Neural progenitor cell (in vitro differentiated cells): ENCODE measurements around the gene PEX1. TPM values are rescaled to one million over a fixed set of nuclear protein-coding genes. Genes with fewer than 3 reads are reported as not detected.
"Not testable (repeated sequence)": the region's sequence is repeated elsewhere in the genome, so short reads cannot be mapped to it uniquely, and the experiment has no call there.

ENCODE experiments used
- DNase-seq: peaks from one replicate; pipeline ENCODE4 v3.0.0-alpha.2; 2016; ENCODE audit warnings: low spot score
- H2AFZ ChIP-seq: fragments of 200-600 bp; sonication (generic); replicated peaks from 2 replicates; pipeline ENCODE4 v1.6.1; 2016; ENCODE audit warnings: antibody characterized with exemption
- H3F3A ChIP-seq: fragments of 200-600 bp; sonication (generic); 2 replicates; pipeline ENCODE4 v1.6.1; 2016; ENCODE audit warnings: antibody characterized with exemption, low read depth
- H3K27ac ChIP-seq: fragments of 200-600 bp; sonication (generic); 2 replicates; pipeline ENCODE4 v1.5.1; 2016; ENCODE audit warnings: mild to moderate bottlenecking
- H3K27me3 ChIP-seq: fragments of 200-600 bp; sonication (generic); 2 replicates; pipeline ENCODE4 v1.6.1; 2016; ENCODE audit warnings: mild to moderate bottlenecking, moderate library complexity
- H3K36me3 ChIP-seq: fragments of 200-600 bp; sonication (generic); 2 replicates; pipeline ENCODE4 v1.5.1; 2016
- H3K4me1 ChIP-seq: fragments of 200-600 bp; sonication (generic); 2 replicates; pipeline ENCODE4 v1.6.1; 2016; ENCODE audit warnings: mixed run types
- H3K4me2 ChIP-seq: fragments of 200-600 bp; sonication (generic); 2 replicates; pipeline ENCODE4 v1.6.1; 2016
- H3K4me3 ChIP-seq: fragments of 200-600 bp; sonication (generic); 2 replicates; pipeline ENCODE4 v1.5.1; 2016
- H3K79me2 ChIP-seq: fragments of 200-600 bp; sonication (generic); 2 replicates; pipeline ENCODE4 v1.6.1; 2016; ENCODE audit warnings: low read depth
- H3K9ac ChIP-seq: fragments of 200-600 bp; sonication (generic); 2 replicates; pipeline ENCODE4 v1.6.1; 2016
- H3K9me3 ChIP-seq: fragments of 200-600 bp; sonication (generic); 2 replicates; pipeline ENCODE4 v1.5.1; 2016; ENCODE audit warnings: low read depth
- H4K20me1 ChIP-seq: fragments of 200-600 bp; sonication (generic); 2 replicates; pipeline ENCODE4 v1.6.1; 2016; ENCODE audit warnings: low read depth
- H3K27ac Mint-ChIP-seq: 3 replicates; pipeline ENCODE4 v1.8.0; 2021; ENCODE audit warnings: mixed read lengths
- H3K27me3 Mint-ChIP-seq: 2 replicates; pipeline ENCODE4 v1.8.0; 2022; ENCODE audit warnings: low read depth, mild to moderate bottlenecking, inconsistent platforms, moderate library complexity, mixed read lengths; ENCODE audit not compliant: insufficient read depth
- H3K36me3 Mint-ChIP-seq: 3 replicates; pipeline ENCODE4 v1.8.0; 2021; ENCODE audit warnings: mixed read lengths
- H3K4me1 Mint-ChIP-seq: 3 replicates; pipeline ENCODE4 v1.8.0; 2021; ENCODE audit warnings: mixed read lengths
- H3K4me3 Mint-ChIP-seq: 3 replicates; pipeline ENCODE4 v1.8.0; 2021; ENCODE audit warnings: mild to moderate bottlenecking, moderate library complexity, mixed read lengths
- H3K9me3 Mint-ChIP-seq: 3 replicates; pipeline ENCODE4 v1.8.0; 2020; ENCODE audit warnings: mixed read lengths
- CTCF ChIP-seq: fragments of 200-600 bp; sonication (generic); IDR thresholded peaks from 2 replicates; pipeline ENCODE4 v1.5.1; 2017; ENCODE audit warnings: antibody characterized with exemption, mild to moderate bottlenecking
- EZH2 ChIP-seq: fragments of 200-600 bp; sonication (generic); IDR thresholded peaks from 2 replicates; pipeline ENCODE4 v1.6.1; 2017; ENCODE audit warnings: antibody characterized with exemption, mild to moderate bottlenecking, moderate library complexity
- EZH2phosphoT487 ChIP-seq: fragments of 200-600 bp; sonication (generic); IDR thresholded peaks from 2 replicates; pipeline ENCODE4 v1.6.1; 2017; ENCODE audit warnings: antibody characterized with exemption
- total RNA-seq: library from RNA; depleted of rRNA; stranded (reverse); fragments of >200 nt; gene quantifications from 2 replicates; pipeline ENCODE4 v1.2.3, GENCODE V29; 2015; ENCODE audit warnings: low replicate concordance

Gene PEX1
- total RNA-seq, 1 donor from 2014 or later = 67.6 TPM

- Histone ChIP-seq H3K4me2 (no peak overlapping the region), H3K79me2 (no peaks in the 10 kb centered on the region), H3K4me1 (no peaks in the 10 kb centered on the region), H3K9ac (no peak overlapping the region), H3K36me3 (no peaks in the 10 kb centered on the region), H3K9me3 (no peaks in the 10 kb centered on the region), H3K27me3 (no peaks in the 10 kb centered on the region), H2AFZ (no peak overlapping the region), H3K4me3 (no peak overlapping the region), H4K20me1 (no peaks in the 10 kb centered on the region), H3F3A (no peaks in the 10 kb centered on the region), H3K27ac (no peak overlapping the region)
- DNase-seq = no peak
- H3K27me3 Mint-ChIP-seq = no peaks in the 10 kb centered on the region
- H3K36me3 Mint-ChIP-seq = peaks cover 3% of the 10 kb centered on the region
- H3K4me3 Mint-ChIP-seq = no peak overlapping the region
- no peaks in the 10 kb centered on the region for H3K9me3 Mint-ChIP-seq
- H3K27ac Mint-ChIP-seq = no peak overlapping the region
- TF ChIP-seq CTCF = no peak
- TF ChIP-seq EZH2 = no peak
- no peak for TF ChIP-seq EZH2phosphoT487
- H3K4me1 Mint-ChIP-seq = peaks cover 4% of the 10 kb centered on the region
Observed at GRCh38 chr7:92478711-92479110, 49.6 kb downstream of the PEX1 start.

- no peak for DNase-seq
- no peaks in the 10 kb centered on the region for H3K79me2 ChIP-seq
- H3K4me1 ChIP-seq = no peaks in the 10 kb centered on the region
- no peak overlapping the region for H3K4me3 ChIP-seq
- no peak overlapping the region for H3K27ac ChIP-seq
- no peak overlapping the region for H2AFZ ChIP-seq
- Mint-ChIP-seq H3K9me3 (no peaks in the 10 kb centered on the region), H3K27ac (no peak overlapping the region), H3K4me1 (peaks cover 4% of the 10 kb centered on the region), H3K4me3 (no peak overlapping the region), H3K36me3 (peaks cover 3% of the 10 kb centered on the region), H3K27me3 (no peaks in the 10 kb centered on the region)
- no peak for TF ChIP-seq EZH2
- no peak for TF ChIP-seq EZH2phosphoT487
- no peak for TF ChIP-seq CTCF
- no peaks in the 10 kb centered on the region for H3K27me3 ChIP-seq
- H3K9me3 ChIP-seq = no peaks in the 10 kb centered on the region
- no peaks in the 10 kb centered on the region for H3F3A ChIP-seq
- H3K9ac ChIP-seq = no peak overlapping the region
- H3K4me2 ChIP-seq = no peak overlapping the region
- H3K36me3 ChIP-seq = no peaks in the 10 kb centered on the region
- H4K20me1 ChIP-seq = no peaks in the 10 kb centered on the region
Observed at GRCh38 chr7:92478095-92478494, 50.2 kb downstream of the PEX1 start.

DNA sequence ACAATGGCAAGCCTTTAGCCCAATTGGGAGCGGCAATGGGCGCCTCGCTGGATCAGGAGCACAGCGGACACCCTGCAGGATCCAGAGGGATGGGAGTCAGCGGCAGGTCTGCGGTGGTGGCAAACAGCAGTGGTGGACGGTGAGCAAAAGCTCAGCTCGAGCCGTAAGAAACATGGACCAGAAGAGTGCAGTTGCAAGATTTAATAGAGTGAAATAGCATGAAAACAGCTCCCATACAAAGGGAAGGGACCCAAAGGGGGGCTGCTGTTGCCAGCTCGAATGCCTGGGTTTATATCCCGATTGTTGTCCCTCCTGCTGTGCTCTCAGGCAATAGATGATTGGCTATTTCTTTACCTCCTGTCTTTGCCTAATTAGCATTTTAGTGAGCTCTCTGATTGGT, 50.6 kb downstream of the PEX1 start, which contains the start of gene ERVW-1:
TSS of gene ERVW-1 (minus strand) at position 266 of the 400 bp plus-strand sequence. CDS start 7,565 bp downstream, outside the sequence.
- not testable (repeated sequence) for H3K4me2 ChIP-seq, H3K27ac Mint-ChIP-seq, DNase-seq, H3F3A ChIP-seq, H3K27me3 Mint-ChIP-seq, H3K4me1 Mint-ChIP-seq, H3K9me3 Mint-ChIP-seq, H4K20me1 ChIP-seq, H3K4me3 ChIP-seq, H3K36me3 Mint-ChIP-seq, H2AFZ ChIP-seq, H3K27me3 ChIP-seq, H3K4me3 Mint-ChIP-seq, H3K36me3 ChIP-seq, H3K9me3 ChIP-seq, H3K27ac ChIP-seq, H3K79me2 ChIP-seq, H3K4me1 ChIP-seq, H3K9ac ChIP-seq

GRCh38 chr7:92475851-92476590, 52.3 kb downstream of the PEX1 start:
- H3K27ac ChIP-seq, H3K27ac Mint-ChIP-seq, H3K9me3 ChIP-seq, H3K27me3 Mint-ChIP-seq, H3K4me2 ChIP-seq, H3K4me3 ChIP-seq, H3F3A ChIP-seq, H3K36me3 ChIP-seq, H3K4me1 Mint-ChIP-seq, H3K27me3 ChIP-seq, H2AFZ ChIP-seq, H3K4me1 ChIP-seq, H3K79me2 ChIP-seq, DNase-seq, H4K20me1 ChIP-seq, H3K4me3 Mint-ChIP-seq, H3K9ac ChIP-seq, H3K9me3 Mint-ChIP-seq, H3K36me3 Mint-ChIP-seq: not testable (repeated sequence)

DNA sequence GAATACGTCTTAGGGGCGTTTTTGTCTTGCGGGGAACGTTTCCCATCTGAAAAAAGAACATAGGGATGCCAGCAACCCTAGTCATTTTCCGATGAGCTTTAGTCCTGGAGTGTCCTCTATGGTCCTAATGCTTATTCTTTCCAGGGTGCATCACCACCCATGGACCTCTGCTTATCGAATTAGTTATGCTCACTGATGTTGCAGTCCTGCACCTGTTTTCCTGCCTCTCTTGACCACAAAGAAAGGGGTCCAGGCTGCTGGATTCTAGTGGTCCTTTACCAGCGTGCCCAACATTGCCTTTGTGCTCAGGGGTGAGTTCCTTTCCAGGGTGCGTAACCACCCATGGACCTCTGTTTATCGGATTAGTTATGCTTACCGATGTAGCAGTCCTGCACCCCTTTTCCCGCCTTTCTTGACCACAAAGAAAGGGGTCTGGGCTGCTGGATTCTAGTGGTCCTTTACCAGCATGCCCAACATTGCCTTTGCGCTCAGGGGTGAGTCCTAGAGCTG, 53.0 kb downstream of the PEX1 start:
- not testable (repeated sequence) for H3K4me1 ChIP-seq, H3K36me3 ChIP-seq, H2AFZ ChIP-seq, H3K9me3 Mint-ChIP-seq, H3F3A ChIP-seq, H3K9me3 ChIP-seq, H3K27ac Mint-ChIP-seq, H3K4me3 Mint-ChIP-seq, H3K27me3 ChIP-seq, H3K4me1 Mint-ChIP-seq, H3K36me3 Mint-ChIP-seq, DNase-seq, H3K4me3 ChIP-seq, H3K9ac ChIP-seq, H3K4me2 ChIP-seq, H4K20me1 ChIP-seq, H3K27ac ChIP-seq, H3K27me3 Mint-ChIP-seq, H3K79me2 ChIP-seq

GRCh38 chr7:92473989-92474388, 54.3 kb downstream of the PEX1 start:
- not testable (repeated sequence) for DNase-seq, H2AFZ ChIP-seq, H3K27me3 ChIP-seq, H3K36me3 ChIP-seq, H3K4me2 ChIP-seq, H3K9me3 Mint-ChIP-seq, H3K27me3 Mint-ChIP-seq, H3K4me3 ChIP-seq, H3F3A ChIP-seq, H3K9me3 ChIP-seq, H3K4me1 Mint-ChIP-seq, H3K9ac ChIP-seq, H3K27ac Mint-ChIP-seq, H3K4me1 ChIP-seq, H4K20me1 ChIP-seq, H3K4me3 Mint-ChIP-seq, H3K79me2 ChIP-seq, H3K27ac ChIP-seq
- peaks cover 11% of the 10 kb centered on the region for H3K36me3 Mint-ChIP-seq
